Gastroesophageal sphincter (tissue), 3 donors: ENCODE data around the gene ZCWPW1.

ENCODE experiments used
- CTCF ChIP-seq, 4 experiments: fragments of 200-600 bp in 2 of 4; fragments of 450-650 bp in 2 of 4; sonication (generic) in 1 of 4; IDR thresholded peaks; one replicate each; pipeline ENCODE4 v1.5.1; 2017 to 2019; ENCODE audit warnings: antibody characterized with exemption in 4 of 4, mild to moderate bottlenecking in 2 of 4, moderate library complexity in 2 of 4
- EP300 ChIP-seq: sonication (generic); formaldehyde crosslinking; IDR thresholded peaks from one replicate; pipeline ENCODE4 v1.6.1; 2017; ENCODE audit warnings: antibody characterized with exemption, mild to moderate bottlenecking

GRCh38 chr7:100457033-100457432 lies 28.5 kb upstream of the ZCWPW1 start:
- no peak for TF ChIP-seq CTCF (IDR thresholded peaks at IDR 0.05)
- no peak for TF ChIP-seq EP300
